HG03280 (cell line): Measurements from ENCODE around the gene GSG1.
"Not testable (repeated sequence)": the region's sequence is repeated elsewhere in the genome, so short reads cannot be mapped to it uniquely, and the experiment has no call there.

Source experiments
- ATAC-seq: cut with Tn5 transposase; IDR thresholded peaks from one replicate; pipeline ENCODE4 v1.9.1; 2021; ENCODE audit warnings: mild to moderate bottlenecking, moderate library complexity; ENCODE audit not compliant: unreplicated experiment

Gene GSG1

DNA sequence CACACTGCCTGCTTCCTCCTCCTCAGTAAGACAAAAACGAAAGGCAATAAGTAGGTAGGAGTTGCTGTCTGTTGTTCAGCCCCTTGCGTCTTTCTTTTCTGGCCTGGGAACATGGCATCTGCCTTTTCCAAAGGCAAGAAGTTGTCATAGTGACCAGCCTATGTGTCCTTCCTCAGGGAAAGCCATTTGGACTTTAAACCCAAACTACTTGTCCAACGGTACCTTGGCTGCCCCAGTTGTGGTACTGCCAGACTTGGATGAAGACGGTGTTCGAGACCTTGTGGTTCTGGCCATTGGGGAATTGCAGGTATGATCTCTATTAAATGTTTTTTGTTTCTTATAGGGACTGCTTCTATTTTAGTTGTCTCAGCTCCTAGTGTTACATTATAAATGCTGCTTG is 40.8 kb downstream of the GSG1 start:
- ATAC-seq = no peak

DNA sequence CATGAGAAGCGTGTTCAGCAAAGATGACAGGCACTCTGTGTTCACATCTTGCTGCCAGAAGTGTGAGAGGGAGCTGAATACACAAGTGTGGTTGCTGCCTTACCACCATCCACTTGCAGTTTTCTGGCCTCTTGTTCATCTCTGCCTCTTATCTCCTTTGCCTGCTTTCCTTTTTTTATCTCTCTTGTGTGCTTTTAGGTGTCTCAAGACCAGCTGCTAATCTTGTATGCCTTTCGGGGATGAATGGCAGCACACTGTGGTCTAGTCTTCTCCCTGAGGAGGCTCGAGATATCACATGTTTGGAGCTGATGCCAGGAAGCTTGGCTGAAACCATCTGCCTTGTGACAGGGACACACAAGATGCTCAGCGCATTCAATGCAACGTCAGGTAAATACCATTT is 42.1 kb downstream of the GSG1 start:
- no peak for ATAC-seq

DNA sequence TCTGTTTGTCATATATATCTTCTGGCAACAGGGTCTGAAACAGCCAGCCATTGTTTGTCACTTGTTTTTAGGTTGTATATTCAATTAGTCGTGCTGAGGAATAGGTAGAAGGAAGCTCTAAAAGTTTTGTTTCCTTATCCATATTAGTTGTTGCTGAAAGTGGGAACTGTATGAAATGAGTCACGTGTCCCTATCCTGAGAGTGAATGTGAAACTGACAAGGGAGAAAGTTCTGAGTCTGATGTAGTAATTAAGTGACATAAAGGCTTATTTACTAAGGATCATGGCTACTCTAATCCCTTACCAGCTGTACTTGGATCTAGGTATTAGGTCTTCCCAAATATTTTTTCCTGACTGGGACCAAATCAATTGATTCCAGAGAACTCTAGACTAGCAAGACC is 42.9 kb downstream of the GSG1 start:
- ATAC-seq = no peak

DNA sequence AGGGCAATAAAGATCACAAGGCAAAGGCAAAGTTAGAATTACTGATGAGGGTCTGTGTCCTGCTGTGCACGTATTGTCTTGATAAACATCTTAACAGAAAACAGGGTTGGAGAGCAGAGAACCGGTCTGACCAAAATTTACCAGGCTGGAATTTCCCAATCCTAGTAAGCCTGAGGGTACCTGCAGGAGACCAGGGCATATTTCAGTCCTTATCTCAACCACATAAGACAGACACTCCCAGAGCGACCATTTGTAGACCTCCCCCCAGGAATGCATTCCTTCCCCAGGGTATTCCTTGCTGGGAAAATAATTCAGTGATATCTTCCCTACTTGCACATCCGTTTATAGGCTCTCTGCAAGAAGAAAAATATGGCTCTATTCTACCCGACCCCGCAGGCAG is 49.9 kb downstream of the GSG1 start:
- not testable (repeated sequence) for ATAC-seq

DNA sequence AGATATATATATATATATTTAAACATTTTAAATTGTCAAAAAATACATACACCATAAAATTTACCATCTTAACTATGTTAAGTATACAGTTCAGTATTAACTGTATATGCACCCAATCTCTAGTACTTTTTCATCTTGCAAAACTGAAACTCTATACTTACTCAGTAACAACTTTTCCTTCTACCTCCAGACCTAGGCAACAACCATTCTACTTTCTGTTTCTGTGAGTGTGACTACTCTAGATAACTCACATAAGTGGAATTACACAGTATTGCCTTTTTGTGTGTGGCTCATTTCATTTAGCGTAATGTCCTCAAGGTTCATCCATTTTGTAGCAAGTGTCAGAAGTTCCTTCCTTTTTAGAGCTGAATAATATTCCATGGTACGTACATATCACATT is 51.0 kb downstream of the GSG1 start:
- no peak for ATAC-seq

DNA sequence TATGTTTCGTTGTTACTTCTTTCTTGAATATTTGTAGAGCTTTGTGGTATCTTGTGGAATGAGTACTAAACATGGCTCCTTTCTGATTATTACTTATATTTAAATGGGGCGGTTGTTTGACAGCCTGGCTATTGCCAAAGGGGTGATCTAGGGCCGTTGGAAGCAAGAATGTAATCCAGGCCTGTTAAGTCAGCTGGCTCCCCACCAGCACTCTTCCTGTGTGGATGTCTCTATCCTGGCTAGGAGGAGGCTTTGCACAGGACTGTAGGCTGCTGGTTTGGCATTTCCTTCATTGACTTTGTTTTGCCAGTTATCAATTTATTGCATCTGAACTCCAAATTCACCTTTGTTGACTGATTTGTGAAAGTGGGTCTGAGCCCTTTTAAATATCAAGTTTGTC is 53.7 kb downstream of the GSG1 start:
- ATAC-seq = no peak

DNA sequence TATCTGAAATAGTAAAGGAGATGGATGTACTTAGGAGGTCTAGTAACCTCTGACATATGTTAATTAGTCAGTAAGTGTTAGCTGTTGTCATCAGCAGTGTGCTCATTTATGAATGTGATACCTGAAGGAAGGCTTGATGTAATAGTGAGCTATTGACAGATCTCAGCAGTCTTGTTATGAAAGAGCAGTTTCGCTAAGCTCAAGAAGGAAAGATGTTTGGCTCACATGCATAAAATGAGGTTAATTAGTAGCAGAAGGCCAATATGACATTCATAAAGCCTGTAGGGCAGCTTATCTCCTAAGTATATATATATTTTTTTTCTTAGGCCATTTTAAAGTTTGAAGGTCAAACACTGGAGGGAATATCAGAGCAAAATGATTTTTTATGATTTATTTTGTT is 56.5 kb downstream of the GSG1 start:
- ATAC-seq = no peak

DNA sequence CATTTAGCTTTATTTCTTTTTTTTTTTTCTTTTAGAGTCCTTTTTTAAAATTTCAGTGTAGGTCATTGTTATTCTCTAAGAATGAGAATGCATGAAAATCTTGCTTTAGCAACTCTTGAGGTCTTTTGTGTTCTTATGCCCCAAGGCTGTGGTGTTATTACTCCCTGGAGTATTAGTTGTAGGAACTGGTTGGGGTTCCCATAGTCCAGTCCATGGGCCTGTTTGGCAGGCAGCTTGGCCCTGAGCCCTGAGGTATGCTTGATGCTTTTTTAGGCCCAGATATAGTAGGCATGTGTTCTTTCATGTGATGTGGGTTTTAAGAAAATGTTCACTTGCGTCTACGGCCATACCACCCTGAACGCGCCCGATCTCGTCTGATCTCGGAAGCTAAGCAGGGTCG is 57.7 kb downstream of the GSG1 start:
- no peak for ATAC-seq

DNA sequence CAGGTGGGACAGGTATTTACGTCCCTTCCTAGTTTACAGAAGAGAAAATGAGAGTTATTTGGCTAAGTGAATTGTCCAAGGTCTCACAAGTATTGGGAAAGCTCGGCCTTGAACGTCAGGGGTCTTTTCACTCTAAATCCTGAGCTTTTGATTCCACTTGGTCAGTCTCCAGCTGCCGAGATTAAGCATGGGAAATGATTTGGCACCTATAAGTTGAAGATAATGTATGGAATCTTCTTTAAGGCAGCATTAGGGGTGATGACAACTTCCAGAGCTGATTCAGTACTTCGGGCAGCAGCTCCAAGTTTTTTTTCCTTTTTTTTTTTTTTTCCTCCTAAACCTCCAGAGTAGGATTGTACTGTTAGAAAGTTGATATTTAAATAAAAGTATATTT is 58.6 kb downstream of the GSG1 start:
- no peak for ATAC-seq

DNA sequence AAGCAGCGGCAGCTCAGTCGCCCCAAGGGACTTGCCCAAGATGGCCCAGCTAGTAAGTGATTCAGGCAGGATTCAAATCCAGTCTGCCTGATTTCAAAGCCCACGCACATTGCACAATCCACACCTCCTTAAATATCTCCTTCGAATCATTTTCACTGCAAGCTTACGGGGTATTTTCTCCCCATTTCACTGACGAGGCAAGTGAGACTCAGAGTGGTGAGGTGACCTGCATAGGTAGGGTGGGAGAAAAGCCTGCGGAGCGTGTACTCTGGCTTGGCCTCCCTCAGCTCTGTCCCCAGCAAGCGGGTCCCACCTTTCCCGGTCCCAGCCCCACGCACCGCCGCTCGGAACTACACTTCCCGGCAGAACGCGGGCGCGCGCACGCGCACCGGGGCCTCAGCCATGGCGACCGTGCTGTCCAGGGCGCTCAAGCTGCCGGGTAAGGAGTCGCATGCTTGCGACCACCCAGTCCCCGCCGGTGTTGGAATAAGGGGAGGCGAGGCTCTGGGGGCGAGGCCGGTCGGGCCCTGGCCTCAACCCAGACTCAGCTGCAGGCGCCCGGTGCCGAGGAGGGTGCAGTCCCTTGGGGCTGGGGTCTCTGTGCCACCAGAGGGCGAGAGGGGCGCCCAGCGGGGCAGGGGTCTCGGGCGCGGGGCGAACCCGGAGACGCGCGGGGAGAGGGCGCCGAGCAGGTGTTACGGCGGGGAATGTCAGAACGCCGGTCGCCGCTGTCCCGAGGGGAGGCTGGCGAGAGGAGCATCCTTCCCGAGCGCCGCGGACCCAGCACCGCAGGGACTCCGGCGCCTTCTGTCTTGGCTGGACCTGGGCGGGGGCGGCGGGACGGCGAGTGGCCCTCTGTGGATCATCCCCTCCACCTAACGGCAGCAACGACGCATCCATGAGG is 59.2 kb downstream of the GSG1 start, which contains the start of gene FAM234B:
Gene FAM234B, plus strand, starts transcription at position 380 of the 904 bp plus-strand sequence. Its CDS starts 23 bp downstream, at position 403.
- ATAC-seq = peak; percentile 81

DNA sequence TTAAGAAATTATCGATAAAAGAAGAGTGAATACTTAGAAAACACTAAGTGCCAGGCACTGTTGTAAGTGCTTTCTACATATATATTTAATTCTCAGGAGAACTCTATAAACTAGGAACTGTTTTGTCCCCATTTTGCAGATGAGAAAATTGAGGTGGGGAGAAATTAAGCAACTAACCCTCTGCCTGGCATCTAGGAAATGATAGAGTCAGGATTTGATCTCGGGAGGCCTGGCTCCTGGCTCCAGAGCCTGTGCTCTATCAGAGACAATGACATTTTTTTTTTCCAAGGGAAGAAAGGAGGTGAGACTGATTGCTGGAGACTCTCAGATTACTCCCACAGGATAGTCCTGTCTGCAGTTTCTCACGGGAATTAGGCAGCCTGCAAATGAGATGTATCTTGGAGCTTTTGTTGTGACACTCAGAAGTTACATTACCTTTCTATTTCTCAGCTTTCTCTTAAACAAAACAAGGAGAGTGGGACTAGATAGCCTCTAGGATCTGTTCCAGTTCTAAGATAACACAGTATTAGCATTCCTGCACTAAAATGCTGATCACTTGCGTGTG is 60.7 kb downstream of the GSG1 start:
- ATAC-seq = no peak

DNA sequence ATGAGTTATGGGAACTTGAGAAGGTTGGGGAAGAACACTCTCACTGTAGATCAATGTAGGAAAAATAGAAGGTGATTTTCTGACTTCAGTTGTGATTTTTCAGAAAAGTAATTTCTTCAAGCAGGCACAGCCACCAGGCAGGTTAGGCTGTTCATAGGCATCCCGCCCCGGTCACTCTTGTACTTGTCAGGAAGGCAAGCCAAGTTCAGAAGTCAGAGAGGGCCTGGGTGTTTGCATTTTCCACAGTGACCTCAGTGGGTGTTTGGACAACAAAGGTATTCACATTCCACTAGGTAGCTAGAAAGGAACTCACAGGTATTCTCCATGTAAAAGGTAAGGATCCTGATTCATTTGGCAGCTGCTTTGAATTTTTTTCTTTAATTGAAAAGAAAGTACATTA is 62.2 kb downstream of the GSG1 start:
- no peak for ATAC-seq

DNA sequence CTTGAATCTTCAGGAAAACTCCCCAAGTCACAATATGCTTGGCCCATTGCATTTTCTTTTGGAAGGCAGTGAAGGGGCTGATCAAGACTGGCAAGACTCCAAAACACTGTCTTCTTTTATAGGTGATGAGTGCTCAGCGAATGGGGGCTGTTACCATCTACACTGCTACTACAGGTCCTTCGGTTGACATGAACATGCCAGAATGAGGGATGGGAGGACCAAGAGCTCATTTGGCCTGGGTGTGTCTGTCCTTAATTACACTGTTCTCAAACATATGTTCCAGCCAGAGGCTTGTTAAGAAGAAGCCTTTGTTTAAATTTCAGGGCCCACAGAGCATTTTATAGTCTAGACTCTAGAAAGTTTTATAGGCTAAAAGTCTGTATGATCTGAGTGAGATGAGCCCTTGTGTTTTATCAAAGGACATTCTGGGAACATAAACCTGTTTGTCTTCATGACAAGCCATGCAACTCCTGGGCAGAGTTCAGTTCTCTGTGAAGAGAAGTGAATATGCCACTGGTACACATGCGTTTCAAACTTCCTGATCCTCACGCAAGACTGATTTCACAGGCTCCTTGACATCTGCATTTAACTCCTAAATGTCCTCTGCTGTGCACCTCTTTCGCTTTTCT is 64.0 kb downstream of the GSG1 start:
- no peak for ATAC-seq

DNA sequence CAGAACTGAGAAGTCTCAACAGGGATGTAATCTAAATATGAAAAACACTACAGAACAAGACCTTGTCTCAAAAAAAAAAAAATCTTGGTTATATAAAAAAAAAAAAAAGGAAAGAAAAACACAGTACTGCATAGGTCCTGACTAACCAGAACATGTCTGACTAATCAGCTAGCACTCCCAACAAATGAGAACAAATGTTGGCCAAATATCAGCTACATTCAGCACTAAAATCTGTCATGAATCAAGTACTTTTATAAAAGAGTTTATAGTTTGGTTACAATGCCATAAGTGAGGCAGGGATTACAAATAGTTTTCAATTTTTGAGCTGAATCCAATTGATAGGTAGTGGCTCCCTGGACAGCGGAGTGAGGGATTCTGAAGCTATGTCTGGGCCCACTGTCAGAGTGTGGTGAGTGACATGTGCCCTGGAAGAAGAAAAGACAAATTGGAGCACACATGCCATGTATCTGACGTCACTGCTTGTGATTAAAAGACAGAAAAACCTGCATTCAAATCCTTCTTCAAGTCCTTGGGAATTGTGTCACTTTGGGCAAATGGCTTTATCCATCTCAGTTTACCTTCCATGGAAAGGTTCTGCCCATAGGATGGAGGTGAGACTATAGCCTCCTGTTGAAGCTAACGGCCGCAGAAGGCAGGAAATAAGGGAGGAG is 64.8 kb downstream of the GSG1 start:
- ATAC-seq = no peak

DNA sequence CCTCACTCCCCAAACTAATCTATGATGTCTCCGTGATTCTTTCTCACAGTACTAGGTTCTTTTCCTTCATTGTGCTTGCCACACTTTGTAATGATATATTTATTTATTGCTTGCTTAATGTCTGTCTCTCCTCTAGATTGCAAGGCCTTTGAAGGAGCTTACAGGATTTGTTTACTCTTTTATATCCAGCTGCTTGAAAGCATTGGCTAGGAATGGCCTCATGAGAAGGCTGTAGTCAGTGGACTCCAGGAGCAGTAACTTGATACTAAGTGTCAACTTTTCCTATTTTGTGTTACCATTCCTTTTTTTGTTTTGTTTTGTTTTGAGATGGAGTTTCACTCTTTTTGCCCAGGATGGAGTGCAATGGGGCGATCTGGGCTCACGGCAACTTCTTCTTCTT is 66.6 kb downstream of the GSG1 start:
- ATAC-seq = no peak

DNA sequence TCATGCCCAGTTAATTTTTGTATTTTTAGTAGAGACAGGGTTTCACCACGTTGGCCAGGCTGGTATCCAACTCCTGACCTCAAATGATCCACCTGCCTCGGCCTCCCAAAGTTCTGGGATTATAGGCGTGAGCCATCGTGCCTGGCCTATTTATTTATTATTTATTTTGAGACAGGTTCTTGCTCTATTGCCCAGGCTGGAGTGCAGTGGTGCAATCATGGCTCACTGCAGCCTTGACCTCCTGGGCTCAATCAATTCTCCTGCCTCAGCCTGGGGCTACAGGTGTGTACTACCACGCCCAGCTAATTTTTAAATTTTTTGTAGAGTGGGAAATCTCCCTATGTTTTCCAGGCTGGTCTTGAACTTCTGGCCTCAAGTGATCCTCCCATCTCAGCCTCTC is 68.1 kb downstream of the GSG1 start:
- ATAC-seq = not testable (repeated sequence)
